A172 (cell line): ENCODE data around the gene CREB5. TPM values are rescaled to one million over a fixed set of nuclear protein-coding genes. Genes with fewer than 3 reads are reported as not detected.

Experiments
- DNase-seq: peaks from one replicate; pipeline ENCODE4 v3.0.0-alpha.2; 2015; ENCODE audit warnings: low spot score
- total RNA-seq: library from RNA; depleted of rRNA; stranded (reverse); fragments of >200 nt; shearing (Covaris generic); gene quantifications from 2 replicates; pipeline ENCODE4 v1.2.3, GENCODE V29; 2014

The CREB5 gene
- total RNA-seq, 1 experiment from 2014 or later = 1.4 TPM

- DNase-seq = no peak
Observed at GRCh38 chr7:28435152-28435551, 22.8 kb downstream of the CREB5 start.

- no peak for DNase-seq
Observed at GRCh38 chr7:28435732-28436378, 23.5 kb downstream of the CREB5 start.

- no peak for DNase-seq
Observed at GRCh38 chr7:28440055-28440601, 27.8 kb downstream of the CREB5 start.

- DNase-seq = peak; percentile 24
Observed at GRCh38 chr7:28442540-28443420, 30.5 kb downstream of the CREB5 start.

- no peak for DNase-seq
Observed at GRCh38 chr7:28446131-28446530, 33.8 kb downstream of the CREB5 start.

- no peak for DNase-seq
Observed at GRCh38 chr7:28447071-28447470, 34.8 kb downstream of the CREB5 start.

GRCh38 chr7:28448708-28449107, 36.4 kb downstream of the CREB5 start:
- DNase-seq = no peak

- DNase-seq = no peak
Observed at GRCh38 chr7:28452681-28453080, 40.4 kb downstream of the CREB5 start.

- no peak for DNase-seq
Observed at GRCh38 chr7:28455486-28455885, 43.2 kb downstream of the CREB5 start.

- no peak for DNase-seq
Observed at GRCh38 chr7:28456044-28456443, 43.7 kb downstream of the CREB5 start.

- no peak for DNase-seq
Observed at GRCh38 chr7:28458732-28459131, 46.4 kb downstream of the CREB5 start.

- DNase-seq = no peak
Observed at GRCh38 chr7:28459306-28459705, 47.0 kb downstream of the CREB5 start.

GRCh38 chr7:28465697-28466096, 53.4 kb downstream of the CREB5 start:
- DNase-seq = no peak

GRCh38 chr7:28466341-28466740, 54.0 kb downstream of the CREB5 start:
- no peak for DNase-seq

- DNase-seq = no peak
Observed at GRCh38 chr7:28466885-28467284, 54.6 kb downstream of the CREB5 start.

- DNase-seq = no peak
Observed at GRCh38 chr7:28469562-28469961, 57.2 kb downstream of the CREB5 start.

GRCh38 chr7:28470344-28470743, 58.0 kb downstream of the CREB5 start:
- DNase-seq = no peak

GRCh38 chr7:28472332-28472731, 60.0 kb downstream of the CREB5 start:
- no peak for DNase-seq

- no peak for DNase-seq
Observed at GRCh38 chr7:28473571-28474281, 61.4 kb downstream of the CREB5 start.

GRCh38 chr7:28474282-28474638, 61.9 kb downstream of the CREB5 start:
- no peak for DNase-seq

- no peak for DNase-seq
Observed at GRCh38 chr7:28474640-28475039, 62.3 kb downstream of the CREB5 start.

- no peak for DNase-seq
Observed at GRCh38 chr7:28477041-28477442, 64.7 kb downstream of the CREB5 start.
